D721Med (cell line): ENCODE data around the gene COMMD1.
"Not testable (repeated sequence)": the region's sequence is repeated elsewhere in the genome, so short reads cannot be mapped to it uniquely, and the experiment has no call there.

Experiments used
- DNase-seq: peaks from one replicate; pipeline ENCODE4 v3.0.0; 2011; ENCODE audit warnings: low spot score; ENCODE audit not compliant: insufficient read length
- FAIRE-seq: peaks from 2 replicates; lab custom pipeline; 2011; peaks lifted over from hg19 to GRCh38; lab: Jason Lieb, UNC
- CTCF ChIP-seq: IDR thresholded peaks from 2 replicates; pipeline ENCODE4 v1.5.1; 2012; ENCODE audit warnings: mild to moderate bottlenecking, control low read depth; ENCODE audit not compliant: insufficient read depth; ENCODE audit errors: missing control alignments

Gene COMMD1

GRCh38 chr2:61909116-61909515 is 3.6 kb downstream of the COMMD1 start:
- TF ChIP-seq CTCF = no peak
- no peak for DNase-seq
- no peak for FAIRE-seq

- FAIRE-seq (no peak), DNase-seq (no peak)
- peak; percentile 20 for TF ChIP-seq CTCF
Measured at GRCh38 chr2:61910603-61911002, 5.1 kb downstream of the COMMD1 start.

GRCh38 chr2:61911510-61911909 is 6.0 kb downstream of the COMMD1 start:
- FAIRE-seq = no peak
- TF ChIP-seq CTCF = peak; percentile 26
- DNase-seq = no peak

GRCh38 chr2:61914794-61915193 is 9.3 kb downstream of the COMMD1 start:
- FAIRE-seq, DNase-seq: not testable (repeated sequence)

- no peak for DNase-seq
- no peak for FAIRE-seq
- TF ChIP-seq CTCF = no peak
Measured at GRCh38 chr2:61920548-61920947, 15.1 kb downstream of the COMMD1 start.

GRCh38 chr2:61922714-61923113 is 17.2 kb downstream of the COMMD1 start:
- no peak for TF ChIP-seq CTCF
- DNase-seq = no peak
- FAIRE-seq = no peak

- FAIRE-seq (no peak), DNase-seq (no peak)
- no peak for TF ChIP-seq CTCF
Measured at GRCh38 chr2:61924895-61925663, 19.6 kb downstream of the COMMD1 start.
